Suppressor macrophage (primary cell): ENCODE results near the gene ARFGEF3.

Experiments used
- DNase-seq, 4 experiments: peaks; one replicate each; pipeline ENCODE4 v3.0.0-alpha.2; 2020 to 2022

ARFGEF3 gene

GRCh38 chr6:138218449-138218848 is 56.7 kb downstream of the ARFGEF3 start, which contains the start of gene PBOV1:
Gene PBOV1 (minus strand): TSS chr6:138218491. CDS start chr6:138218395, 96 bp downstream.
- no peak for DNase-seq

- no peak for DNase-seq
These were observed 57.7 kb downstream of the ARFGEF3 start for GRCh38 chr6:138219398-138219797.

GRCh38 chr6:138219901-138220300 is 58.2 kb downstream of the ARFGEF3 start:
- DNase-seq, result no peak

GRCh38 chr6:138222901-138223546 is 61.3 kb downstream of the ARFGEF3 start:
- no peak for DNase-seq

GRCh38 chr6:138225953-138226352 is 64.2 kb downstream of the ARFGEF3 start:
- no peak for DNase-seq

DNA sequence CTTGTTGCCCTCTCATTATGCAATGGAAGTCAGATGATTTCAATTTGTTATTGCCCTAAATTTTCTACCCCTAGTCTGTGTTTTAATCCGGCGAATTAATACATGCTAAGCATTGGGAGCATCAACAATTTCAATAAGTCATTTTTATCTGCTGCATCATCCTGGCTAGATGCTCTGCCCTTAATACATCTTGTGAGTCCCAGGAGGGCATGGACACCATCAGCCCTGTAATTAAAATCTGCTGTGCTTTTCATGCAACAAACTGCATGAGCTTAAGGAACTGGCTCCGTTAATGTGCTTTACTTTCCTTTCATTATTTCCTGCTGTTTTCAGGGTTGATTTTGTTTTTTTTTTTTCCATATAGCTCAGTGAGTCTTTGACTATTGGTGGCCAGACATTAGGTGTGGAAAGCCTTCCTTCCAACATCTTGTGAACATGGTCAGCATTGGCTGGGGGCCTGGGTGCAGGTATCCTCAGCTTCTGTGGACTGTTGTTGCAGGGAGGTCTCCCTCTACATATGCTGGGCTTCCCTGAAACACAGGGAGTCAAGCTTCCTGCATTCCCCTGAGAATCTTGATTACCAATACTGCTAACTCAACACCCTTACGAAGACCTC is 65.1 kb downstream of the ARFGEF3 start:
- no peak for DNase-seq

GRCh38 chr6:138227316-138227781 is 65.6 kb downstream of the ARFGEF3 start:
- DNase-seq, result no peak

- no peak for DNase-seq
These were observed 67.3 kb downstream of the ARFGEF3 start for GRCh38 chr6:138229072-138229471.

- DNase-seq, result no peak
These were observed 68.0 kb downstream of the ARFGEF3 start for GRCh38 chr6:138229663-138230179.

- no peak for DNase-seq
These were observed 68.5 kb downstream of the ARFGEF3 start for GRCh38 chr6:138230221-138230620.

DNA sequence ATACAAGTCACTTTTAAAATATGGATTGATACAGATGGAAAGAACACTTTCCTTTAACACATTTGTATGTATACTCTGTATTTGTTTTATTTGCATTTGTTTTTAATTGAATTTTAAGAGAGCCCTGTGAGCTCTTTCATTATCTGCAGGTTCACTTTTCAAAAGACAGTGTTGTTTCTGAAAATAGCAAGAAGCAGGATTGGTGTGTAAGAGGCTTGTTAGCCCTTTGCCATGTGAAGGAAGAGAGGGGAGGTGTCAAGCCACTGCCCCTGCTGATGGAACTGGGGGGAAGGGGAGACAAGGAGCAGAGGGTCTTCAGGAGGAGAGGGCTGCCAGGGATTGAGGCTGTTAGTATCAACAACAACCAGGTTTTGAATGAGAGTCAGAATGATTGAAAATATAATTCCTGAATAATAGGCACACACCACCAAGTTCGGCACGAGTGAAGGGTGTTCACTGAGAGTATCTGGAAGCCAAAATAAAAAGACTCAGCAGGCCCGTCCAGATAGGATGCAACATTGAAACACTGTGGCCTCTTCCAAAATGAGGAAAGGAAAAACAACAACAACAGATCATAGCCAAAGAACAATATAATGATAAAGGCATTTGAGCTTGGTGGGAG is 69.1 kb downstream of the ARFGEF3 start:
- DNase-seq, result no peak

DNA sequence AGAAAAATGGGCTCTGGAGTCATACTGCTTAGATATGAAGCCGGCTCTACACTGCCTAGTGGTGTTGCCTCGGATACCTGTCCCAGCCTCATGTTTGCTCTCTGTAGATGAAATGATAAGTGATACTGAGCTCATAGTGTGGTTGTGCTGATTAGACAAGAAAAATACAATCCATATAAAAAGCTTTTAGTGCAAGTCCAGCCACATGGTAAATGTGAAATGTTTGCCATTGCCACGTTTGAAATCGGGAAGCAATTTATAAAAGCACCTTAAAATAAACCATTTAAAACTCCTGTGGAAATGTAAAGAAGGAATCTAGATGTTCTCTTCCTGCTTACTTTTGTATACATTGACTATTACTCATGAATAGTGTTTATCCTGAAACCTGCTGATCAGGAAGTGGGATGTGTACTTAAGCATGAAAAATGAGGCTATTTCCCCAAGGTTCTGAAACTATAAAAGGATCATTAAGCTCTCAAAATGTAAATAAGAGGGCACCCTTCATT is 69.7 kb downstream of the ARFGEF3 start:
- no peak for DNase-seq

DNA sequence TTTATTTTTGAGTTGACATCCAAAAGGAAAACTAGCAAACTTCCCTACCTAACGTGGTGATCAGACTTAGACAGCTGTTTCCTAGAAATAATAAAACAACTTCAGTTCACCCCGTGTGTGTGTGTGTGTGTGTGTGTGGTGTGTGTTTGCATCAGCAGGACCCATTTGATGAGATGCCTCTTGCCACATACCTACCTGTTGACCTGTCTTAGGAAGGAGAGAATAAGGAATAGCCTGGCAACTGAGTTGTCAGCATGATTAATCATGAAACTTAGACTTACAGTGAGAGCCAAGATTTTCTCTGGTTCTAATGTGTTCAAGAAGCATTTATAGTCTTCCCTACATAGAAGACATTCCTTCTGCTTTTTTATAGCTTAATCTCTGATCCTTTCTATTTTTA is 72.6 kb downstream of the ARFGEF3 start:
- DNase-seq, result no peak

- DNase-seq, result no peak
These were observed 73.5 kb downstream of the ARFGEF3 start for GRCh38 chr6:138235205-138235604.

GRCh38 chr6:138235693-138236092 is 74.0 kb downstream of the ARFGEF3 start:
- DNase-seq, result no peak

DNA sequence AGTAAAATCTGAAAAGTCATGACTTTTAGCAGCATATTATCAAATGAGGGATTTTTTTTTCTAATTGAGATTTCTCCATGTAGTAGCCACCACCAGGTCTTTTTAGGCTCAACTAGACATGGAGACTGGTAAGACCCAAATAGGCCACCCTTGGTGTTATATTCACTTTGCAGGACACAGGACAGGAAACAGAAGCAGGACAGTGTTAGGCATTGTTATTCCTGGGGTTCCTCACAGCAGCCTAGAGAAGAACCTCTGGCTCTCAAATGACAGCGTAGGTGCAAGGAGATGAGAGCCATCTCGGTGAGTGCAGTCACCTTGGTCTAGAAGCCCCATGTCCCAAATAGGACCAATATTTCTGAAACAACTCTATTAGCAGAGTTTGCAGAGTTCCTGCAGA is 75.7 kb downstream of the ARFGEF3 start:
- DNase-seq, result no peak

GRCh38 chr6:138238368-138238767 is 76.6 kb downstream of the ARFGEF3 start:
- no peak for DNase-seq

GRCh38 chr6:138239774-138240173 is 78.0 kb downstream of the ARFGEF3 start:
- no peak for DNase-seq

DNA sequence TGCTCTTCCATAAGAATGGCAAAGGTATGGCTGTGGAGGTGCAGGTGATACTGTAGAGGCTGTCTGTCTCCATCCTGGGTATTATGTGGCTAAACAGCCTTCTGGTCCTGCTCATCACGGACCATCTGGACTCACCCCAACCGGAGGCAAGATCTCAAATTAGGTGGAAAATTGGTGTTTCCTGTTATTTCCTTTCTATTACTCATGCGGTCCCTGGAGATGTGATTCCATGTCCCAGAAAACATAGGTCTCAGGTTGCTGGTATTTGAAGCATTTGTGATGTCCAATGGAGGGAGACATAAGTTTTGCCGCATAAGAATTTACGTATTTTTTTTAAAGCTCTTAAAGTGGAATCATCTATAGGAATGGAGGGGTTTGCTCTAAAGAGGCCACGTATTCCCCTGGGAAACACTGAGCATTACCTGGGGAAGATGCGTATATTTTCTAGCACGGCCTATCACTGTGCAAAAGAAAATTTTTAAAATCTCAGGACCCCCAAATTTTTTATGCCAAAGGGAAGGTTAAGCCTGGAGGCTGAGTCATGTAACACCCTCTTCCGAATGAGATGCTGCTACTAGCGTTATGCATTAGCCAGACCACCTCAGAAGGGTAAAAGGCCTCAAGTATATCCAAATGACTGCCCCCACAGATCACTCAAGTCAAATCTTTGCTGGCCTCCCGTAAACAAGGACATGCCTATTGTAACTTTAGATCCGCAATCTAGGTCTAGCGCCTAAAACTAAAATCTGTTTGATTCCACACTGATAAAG is 78.9 kb downstream of the ARFGEF3 start:
- no peak for DNase-seq

DNA sequence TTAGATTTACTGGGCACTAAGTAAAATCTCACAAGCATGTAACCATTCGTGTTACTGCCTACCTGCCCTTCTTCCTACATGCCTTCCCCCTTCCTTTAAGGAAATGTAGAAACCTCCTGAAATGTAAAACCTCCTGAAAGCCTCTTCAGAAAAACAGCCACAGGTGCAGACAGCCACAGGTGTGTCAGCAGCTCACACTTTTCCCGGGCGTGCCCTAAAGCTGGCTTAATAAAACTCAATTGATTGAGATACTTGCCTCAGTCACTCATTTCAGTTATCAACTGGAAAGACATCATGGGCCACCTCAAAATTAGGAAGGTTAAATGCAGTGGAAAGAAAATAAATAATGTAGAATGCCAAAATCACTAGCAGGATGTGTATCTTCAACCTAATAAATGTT is 79.6 kb downstream of the ARFGEF3 start:
- no peak for DNase-seq

GRCh38 chr6:138241934-138242333 is 80.2 kb downstream of the ARFGEF3 start:
- no peak for DNase-seq

- DNase-seq, result peak in 1 of 4 experiments; percentile 10
These were observed 81.4 kb downstream of the ARFGEF3 start for GRCh38 chr6:138242987-138243592.
